Stimulated activated CD4-positive, alpha-beta T cell treated with anti-CD3 and anti-CD28 coated beads, Interleukin-4, amount 100 ng/mL, for 48 hours (primary cell): Measurements from ENCODE around the gene RAD54L2.
"Not testable (repeated sequence)": the region's sequence is repeated elsewhere in the genome, so short reads cannot be mapped to it uniquely, and the experiment has no call there.

ENCODE experiments used
- DNase-seq, 2 donors: peaks; one replicate each; pipeline ENCODE4 v3.0.0-alpha.2; 2020; ENCODE audit warnings: low read depth in 2 of 2

RAD54L2 gene, protein sequence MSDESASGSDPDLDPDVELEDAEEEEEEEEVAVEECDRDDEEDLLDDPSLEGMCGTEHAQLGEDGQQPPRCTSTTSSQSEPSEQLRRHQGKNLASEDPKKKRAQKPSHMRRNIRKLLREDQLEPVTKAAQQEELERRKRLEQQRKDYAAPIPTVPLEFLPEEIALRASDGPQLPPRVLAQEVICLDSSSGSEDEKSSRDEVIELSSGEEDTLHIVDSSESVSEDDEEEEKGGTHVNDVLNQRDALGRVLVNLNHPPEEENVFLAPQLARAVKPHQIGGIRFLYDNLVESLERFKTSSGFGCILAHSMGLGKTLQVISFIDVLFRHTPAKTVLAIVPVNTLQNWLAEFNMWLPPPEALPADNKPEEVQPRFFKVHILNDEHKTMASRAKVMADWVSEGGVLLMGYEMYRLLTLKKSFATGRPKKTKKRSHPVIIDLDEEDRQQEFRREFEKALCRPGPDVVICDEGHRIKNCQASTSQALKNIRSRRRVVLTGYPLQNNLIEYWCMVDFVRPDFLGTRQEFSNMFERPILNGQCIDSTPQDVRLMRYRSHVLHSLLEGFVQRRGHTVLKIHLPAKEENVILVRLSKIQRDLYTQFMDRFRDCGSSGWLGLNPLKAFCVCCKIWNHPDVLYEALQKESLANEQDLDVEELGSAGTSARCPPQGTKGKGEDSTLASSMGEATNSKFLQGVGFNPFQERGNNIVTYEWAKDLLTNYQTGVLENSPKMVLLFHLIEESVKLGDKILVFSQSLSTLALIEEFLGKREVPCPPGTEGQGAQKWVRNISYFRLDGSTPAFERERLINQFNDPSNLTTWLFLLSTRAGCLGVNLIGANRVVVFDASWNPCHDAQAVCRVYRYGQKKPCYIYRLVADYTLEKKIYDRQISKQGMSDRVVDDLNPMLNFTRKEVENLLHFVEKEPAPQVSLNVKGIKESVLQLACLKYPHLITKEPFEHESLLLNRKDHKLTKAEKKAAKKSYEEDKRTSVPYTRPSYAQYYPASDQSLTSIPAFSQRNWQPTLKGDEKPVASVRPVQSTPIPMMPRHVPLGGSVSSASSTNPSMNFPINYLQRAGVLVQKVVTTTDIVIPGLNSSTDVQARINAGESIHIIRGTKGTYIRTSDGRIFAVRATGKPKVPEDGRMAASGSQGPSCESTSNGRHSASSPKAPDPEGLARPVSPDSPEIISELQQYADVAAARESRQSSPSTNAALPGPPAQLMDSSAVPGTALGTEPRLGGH (N-terminal part only)

DNA sequence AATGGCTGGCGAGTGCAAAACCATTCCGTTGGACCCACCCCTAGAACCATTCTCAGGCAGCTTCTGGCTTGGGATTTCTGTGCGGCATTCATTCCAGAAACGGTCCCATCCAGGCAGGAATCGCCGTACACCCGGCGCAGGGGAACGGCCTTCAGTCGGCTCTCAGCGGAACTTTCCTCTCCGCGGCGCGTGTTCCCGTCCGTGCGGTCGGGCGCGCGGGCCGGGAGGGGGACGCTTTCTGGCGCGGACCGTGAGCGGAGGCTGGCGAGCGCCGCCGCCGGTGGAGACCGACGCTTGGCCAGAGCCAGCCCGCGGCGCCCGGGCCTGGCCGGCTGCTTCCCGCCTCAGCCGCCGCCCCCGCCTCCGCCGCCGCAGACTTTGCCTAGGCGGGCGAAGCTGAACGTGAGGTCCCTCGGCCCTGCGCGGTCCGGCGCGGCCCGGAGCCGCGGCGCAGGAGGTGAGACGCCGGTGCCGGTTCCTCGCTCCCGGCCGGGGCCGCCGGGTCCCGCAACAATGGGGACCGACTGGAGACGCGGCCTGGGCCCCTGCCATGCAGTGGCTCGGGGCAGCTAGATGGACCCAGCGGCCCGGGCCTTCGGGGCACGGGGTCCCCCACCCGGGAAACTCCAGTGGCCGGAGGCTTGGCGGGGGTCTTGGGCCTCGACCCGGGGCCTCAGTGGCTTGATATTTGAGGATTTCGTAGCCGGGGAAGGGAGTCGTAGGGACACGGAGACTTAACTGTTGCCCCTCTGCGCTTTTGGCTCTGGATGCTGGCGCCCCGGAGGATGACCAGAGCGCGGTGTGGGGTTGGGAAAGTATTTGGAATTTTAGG, at the start of gene RAD54L2:
Gene RAD54L2, plus strand, starts transcription at position 261 of the 832 bp plus-strand sequence. CDS start 51,702 bp downstream, outside the sequence.
- peak; percentile 72 to 78 for DNase-seq

DNA sequence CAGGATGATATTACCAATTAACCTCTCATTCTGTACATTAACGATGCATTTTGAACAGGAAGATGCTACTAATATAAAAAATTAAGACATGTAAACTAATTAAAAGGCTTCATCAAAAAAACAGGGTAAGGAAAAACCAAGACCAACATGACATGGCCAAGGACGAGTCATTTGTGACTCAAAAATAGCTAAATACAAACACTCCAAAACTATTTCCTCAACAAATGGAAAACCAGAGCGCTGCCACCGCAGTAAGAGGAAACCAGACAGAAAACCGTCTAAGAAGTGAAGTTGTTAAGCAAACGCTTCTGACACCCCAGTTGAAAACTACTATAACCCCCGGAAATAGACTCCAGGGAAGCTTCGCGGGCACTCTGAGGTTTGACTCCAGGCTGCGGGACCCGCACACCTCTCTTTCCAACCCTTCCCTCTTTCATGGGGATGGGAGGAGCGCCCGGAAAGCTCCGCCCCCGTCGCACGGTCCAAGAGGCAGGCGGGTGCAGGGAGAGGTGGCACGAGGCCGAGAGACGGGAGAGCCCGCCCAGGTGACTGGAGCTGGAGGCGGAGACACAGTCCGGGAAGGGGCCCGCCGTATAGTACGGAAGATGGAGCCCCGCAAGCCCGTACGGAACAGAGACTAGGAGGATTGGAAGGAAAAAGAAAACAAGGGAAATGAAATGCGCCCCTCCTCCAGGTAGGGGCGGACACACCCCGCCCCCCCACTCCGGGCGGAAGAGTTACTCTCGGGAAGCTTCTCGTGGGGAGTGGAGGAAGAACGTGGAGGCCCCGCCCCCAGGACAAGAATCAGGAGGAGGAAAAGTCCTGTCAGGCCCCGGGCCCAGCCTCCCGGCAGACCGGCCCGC, 39.4 kb upstream of the RAD54L2 start:
- DNase-seq = peak; percentile 86 to 90

DNA sequence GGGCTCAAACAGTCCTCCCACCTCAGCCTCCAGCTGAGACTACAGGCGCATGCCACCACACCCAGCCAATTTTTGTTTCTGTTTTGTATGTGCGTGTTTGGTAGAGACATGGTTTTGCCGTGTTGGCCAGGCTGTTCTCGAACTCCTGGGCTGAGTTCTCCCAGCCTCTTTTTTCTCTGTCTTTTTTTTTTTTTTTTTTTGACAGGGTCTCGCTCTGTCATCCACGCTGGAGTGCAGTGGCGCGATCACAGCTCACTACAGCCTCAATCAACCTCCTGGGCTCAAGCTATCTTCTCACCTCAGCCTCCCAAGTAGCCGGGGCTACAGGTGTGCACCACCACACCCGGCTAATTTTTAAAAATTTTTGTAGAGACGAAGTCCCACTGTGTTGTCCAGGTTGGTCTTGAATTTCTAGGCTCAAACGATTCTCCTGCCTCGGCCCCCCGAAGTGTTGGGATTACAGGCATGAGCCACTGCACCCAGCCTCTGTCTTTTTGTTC, 37.8 kb upstream of the RAD54L2 start:
- no peak for DNase-seq

DNA sequence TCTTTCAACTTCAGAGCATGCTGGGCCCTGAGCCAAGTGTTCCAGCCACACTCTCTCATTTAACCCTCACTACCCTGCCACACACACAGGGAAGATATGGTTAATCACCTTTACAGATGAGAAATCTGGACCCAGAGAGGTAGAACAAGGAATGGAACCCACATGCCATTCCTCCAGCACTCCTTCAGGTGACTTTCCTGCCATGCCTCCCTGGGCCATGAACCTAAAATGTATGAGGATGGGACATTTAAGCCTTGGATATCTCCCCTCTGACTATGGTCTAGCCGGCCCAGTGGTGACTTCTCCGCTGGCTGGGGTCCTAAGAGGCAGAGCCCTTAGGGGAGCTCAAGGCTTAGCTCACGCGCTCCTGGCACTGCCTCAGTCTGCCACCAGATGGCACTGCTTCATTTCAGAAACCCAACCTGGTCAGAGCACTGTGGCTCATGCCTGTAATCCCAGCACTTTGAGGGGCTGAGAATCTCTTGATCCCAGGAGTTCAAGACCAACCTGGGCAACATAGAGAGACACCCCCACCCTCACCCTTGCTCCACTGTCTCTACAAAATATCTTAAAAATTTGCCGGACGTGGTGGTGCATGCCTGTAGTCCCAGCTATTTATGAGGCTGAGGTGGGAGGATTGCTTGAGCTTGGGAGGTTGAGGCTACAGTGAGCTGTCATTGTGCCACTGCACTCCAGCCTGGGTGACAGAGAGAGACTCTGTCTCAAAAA, 36.5 kb upstream of the RAD54L2 start:
- DNase-seq = peak; percentile 73 to 78

DNA sequence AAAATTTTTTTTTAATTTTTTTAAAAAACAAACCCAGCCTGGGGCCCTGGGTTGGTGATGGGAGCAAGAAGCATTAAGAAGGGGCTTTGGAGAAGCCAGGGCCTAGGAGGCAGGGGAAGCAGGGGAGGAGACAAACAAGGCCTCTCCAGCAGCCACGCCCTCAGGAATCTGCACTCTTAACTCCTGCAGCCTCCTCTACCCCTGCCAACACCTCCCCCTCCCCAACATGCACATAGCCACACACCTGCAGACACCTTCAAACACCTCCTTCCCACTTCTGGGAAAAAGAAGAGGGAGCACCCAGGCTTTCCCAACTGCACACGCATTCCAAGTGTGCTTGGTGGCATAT, 36.0 kb upstream of the RAD54L2 start:
- no peak for DNase-seq

DNA sequence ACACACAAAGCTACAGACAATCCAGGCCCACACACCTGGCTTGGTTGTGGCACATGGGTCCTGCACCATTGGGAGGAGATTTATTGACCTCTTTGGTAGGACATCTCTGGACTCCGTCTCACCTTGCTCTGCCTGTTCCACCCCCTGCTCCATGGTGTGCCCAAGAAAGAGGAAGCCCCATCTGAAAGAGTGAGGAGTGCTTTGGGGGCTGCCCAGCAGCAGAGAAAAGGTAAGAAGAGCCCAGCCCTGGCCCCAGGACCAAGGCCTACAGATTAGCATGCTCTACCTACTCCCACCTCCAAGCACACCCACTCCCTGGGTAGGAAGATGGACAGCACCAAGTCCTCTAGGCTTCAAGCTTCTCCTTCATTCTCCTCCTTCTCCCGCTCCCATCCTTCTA, 35.5 kb upstream of the RAD54L2 start:
- no peak for DNase-seq

DNA sequence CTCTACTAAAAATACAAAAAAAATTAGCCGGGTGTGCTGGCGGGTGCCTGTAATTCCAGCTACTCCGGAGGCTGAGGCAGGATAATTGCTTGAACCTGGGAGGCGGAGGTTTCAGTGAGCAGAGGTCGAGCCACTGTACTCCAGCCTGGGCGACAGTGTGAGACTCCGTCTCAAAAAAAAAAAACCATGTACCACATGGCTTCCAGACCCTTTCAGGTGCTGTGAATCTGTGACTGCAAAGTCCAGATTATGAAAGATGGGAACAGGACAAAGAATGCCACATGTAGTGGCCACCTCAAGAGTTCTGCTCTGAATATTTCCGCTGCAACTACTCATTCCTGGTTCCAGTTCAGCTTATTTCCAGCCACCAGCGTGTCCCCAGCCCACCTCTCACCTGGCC, 30.3 kb upstream of the RAD54L2 start:
- no peak for DNase-seq

DNA sequence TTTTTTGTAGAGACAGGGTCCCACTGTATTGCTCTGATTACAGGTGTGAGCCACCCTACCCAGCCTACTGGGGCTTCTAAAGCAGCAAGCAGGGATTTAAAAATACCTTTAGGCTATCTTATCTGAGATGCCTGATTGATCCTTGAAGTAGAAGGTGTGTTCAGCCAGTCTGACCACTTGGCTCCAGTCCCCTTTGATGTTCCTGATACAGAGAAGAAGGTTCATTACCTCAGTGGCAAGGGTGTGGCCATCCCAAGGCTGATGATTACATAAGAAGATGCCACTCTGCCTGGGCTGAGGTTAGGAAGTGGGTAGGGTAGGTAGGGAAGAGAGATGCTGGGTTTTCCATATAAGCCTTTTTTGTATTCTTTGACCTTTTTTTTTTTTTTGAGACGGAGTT, 27.5 kb upstream of the RAD54L2 start:
- no peak for DNase-seq

DNA sequence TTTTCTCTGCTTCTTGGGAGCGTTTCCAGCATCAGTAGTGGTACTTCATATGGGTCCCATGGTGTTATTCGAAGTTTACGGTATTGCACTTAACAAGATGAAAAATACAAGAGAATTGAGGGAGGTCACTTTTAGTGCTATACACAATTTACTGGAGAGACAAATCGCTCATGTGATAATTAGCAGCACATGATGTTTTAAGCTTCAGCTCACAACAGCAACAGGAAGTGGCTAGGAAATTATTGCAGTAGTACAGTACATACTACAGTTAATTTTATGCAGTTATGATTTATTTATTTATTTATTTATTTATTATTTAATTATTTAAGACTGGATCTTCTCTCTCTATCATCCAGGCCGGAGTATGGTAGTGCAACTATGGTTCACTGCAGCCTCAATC, 24.3 kb upstream of the RAD54L2 start:
- DNase-seq = no peak

DNA sequence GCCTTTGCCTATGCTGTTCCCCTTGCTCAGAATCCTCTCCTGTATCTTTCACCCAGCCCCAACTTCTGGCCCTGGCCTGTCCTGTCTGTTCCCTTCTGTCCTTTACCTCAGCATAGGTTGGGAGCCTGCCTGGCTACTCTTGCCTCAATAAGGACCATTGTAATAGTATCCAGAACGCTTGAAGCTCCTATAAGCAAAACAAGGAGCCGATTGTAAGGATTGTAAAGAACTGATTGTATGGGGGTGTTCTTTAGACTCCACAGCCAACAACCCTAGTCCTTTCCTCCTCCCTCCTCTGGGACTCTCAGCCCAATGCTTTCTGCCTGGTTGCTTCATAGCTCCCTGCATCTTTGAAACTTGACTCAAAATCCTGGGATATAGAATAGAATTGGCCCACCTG, 18.7 kb upstream of the RAD54L2 start:
- no peak for DNase-seq

DNA sequence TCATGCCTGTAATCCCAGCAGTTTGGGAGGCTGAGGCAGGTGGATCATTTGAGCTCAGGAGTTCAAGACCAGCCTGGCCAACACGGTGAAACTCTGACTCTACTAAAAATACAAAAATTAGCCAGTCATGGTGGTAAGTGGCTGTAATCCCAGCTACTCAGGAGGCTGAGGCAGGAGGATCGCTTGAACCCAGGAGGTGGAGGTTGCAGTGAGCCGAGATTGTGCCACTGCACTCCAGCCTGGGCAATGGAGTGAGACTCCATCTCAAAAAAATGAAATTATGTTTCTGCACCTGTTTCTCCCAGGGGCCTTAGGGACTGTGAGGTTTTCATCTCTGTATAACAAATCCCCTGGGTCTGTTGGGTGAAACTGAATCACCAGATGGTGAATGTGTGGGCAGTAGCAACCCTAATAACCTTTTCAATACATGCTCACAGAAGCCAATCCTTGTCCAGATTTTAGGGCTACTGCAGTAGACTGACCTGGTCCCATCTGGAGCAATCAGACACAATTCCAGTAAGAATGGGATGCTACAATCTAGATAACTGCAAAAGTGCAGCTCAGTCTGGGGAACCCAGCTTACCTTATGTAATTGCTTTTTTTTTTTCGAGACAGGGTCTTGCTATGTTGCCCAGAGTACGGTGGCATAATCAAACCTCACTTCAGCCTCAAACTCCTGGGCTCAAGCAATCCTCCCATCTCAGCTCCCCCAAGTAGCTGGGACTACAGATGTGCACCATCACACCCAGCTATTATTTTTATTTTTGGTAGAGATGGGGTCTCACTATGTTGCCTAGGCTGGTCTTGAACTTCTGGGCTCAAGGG, 17.4 kb upstream of the RAD54L2 start:
- DNase-seq = not testable (repeated sequence)

DNA sequence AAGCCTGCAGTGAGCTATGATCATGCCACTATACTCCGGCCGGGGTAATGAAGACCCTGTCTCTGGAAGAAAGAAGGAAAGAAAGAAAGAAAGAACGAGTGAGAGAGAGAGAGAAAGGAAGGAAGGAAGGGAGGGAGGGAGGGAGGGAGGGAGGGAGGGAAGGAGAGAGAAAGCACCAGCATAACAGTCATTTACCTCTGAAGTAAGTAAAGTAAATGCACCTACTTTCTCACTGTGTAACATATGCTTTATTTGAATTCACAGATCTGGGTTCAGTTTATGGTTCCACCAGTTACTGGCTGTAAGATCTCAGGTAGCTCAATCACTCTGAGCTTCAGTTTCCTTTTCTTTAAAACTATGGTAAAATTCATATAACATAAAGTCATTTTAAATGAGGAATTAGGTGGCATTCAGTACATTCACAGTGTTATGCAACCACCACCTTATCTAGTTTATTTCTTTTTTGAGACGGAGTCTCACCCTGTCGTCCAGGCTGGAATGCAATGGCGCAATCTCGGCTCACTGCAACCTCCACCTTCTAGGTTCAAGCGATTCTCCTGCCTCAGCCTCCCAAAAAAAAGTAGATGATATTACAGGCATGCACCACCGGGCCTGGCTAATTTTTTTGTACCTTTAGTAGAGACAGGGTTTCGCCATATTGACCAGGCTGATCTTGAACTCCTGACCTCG, 16.1 kb upstream of the RAD54L2 start:
- DNase-seq = no peak

DNA sequence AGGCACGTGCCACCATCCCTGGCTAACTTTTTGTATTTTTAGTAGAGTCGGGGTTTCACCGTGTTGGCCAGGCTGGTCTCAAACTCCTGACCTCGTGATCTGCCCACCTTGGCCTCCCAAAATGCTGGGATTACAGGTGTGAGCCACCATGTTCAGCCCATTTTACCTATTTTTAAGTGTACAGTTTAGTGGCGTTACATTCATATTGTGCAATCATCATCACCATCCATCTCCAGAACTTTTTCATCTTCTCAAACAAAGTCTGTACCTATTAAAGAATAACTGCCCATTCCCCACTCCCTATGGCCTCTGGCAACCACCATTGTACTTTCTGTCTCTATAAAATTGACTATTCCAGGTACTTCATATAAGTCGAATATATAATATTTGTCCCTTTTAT, 13.6 kb upstream of the RAD54L2 start:
- DNase-seq = not testable (repeated sequence)

DNA sequence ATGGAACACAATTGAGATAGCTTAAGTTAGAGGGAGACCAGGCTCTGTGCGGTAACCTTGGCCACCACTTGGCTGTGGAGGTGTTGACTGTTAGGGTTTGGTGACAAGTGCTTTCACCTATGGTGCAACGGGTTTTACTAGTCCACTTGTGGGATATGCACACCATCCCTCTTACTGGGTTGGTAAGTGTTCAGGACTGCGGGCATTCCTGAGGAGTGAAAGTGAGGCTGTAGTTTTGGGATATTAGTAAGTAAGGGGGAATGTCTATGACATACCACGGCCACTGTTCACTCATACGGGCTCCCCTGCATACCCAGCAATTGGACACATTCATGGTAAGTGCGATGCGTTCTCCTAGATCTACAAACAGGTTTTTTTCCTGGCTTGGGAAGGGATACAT, 8.0 kb upstream of the RAD54L2 start:
- DNase-seq = no peak

DNA sequence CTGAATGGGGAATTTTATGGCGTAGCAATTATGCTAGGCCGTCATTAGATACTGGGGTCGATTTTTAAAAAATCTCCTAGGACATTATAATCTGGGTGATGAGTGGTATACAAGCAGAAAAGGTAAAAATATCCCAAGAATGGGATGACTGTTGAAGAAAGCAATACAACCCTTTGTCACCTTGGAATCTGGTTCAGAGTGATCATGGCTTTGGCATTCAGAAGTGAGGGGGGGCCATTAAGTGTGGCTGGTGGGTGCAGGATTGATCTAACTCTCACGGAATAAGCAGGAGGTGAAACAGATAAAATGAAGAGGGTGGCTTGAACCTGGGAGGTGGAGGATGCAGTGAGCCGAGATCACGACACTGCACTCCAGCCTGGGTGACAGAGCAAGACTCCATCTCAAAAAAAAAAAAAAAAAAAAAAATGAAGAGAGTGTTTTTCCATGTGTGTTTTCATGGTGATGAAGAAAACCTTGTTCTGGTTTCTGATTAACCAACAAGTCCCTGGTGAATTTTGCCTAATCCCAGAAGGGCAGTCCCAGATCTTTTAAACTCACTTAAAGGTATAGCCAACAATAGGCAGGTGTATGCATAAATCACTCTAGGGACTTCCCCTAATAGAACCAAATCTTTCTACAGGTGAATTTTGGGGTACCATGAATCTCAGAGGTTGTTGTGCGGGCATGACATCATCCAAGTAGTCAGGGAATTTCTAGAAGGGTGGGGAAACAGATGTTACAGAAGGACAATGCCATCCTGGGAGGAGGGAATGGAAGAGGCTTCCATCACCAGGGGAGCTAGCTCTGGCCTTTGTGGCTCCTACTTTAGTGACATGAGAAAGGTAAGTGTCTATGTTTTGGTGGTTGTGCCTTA, 3.1 kb upstream of the RAD54L2 start:
- DNase-seq = no peak

DNA sequence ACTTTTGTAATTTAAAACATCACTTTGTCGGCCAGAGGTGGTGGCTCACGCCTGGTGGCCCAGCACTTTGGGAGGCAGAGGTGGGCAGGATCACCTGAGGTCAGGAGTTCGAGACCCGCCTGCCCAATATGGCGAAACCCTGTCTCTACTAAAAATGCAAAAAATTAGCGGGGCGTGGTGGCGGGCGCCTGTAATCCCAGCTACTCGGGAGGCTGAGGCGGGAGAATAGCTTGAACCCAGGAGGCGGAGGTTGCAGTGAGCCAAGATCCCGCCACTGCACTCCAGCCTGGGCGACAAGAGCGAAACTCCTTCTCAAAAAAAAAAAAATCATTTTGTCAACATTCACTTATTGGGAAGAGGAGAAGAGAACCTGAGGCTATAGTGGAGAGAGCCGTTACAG, 888 bp upstream of the RAD54L2 start:
- not testable (repeated sequence) for DNase-seq

DNA sequence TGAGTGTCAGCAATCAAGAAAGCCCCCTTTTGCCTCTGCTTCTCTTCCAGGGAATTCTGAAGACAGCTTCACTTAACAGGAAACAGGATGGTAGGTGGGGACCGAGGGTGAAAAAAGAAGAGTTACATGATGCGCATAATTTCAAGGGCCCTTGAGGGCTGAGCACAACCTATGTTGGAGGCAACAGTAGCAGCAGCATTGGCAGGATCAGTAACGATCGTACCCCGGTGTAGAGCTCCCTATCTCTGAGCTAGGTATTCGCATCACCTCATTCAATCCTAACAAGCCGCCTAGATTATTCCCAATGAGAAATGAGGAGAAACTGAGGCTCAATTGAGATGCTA, 432 bp upstream of the RAD54L2 start:
- peak in 1 of 2 donors; percentile 4 for DNase-seq
